Inflammatory macrophage treated with lipopolysaccharide for 1 hour (primary cell): ENCODE data around the gene INKA1.
A peak's percentile ranks its signal among the peaks of the same experiment; 100 is the strongest.
"Not testable (repeated sequence)": the region's sequence is repeated elsewhere in the genome, so short reads cannot be mapped to it uniquely, and the experiment has no call there.

ENCODE experiments used
- DNase-seq, 2 donors: peaks; one replicate each; pipeline ENCODE4 v3.0.0-alpha.2; 2020 to 2022

The INKA1 gene

GRCh38 chr3:49802719-49803464, at the start of gene INKA1:
Gene INKA1 (plus strand): TSS chr3:49803261. CDS start chr3:49803393, 132 bp downstream.
- DNase-seq: peak; percentile 72 to 91

DNA sequence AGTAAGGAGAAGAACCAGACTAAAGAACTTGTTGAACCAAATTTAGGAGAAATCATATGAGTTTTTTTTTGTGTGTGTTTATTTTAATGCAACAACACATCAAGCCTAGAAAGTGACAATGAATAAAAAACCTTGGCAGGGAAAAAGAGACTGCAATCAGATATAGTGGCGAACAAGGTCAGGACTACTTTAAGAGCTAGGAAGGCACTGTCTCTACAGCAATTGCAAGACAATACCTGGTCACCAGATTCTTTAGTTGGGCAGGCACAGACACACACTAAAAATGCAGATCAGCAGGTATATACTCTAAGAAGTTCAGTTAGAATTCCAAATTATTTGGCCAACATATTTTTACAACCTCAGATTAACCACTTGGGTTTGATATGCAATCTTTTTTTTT, 48.5 kb upstream of the INKA1 start:
- DNase-seq: no peak

- no peak for DNase-seq
Measured at GRCh38 chr3:49756036-49756435, 47.0 kb upstream of the INKA1 start.

DNA sequence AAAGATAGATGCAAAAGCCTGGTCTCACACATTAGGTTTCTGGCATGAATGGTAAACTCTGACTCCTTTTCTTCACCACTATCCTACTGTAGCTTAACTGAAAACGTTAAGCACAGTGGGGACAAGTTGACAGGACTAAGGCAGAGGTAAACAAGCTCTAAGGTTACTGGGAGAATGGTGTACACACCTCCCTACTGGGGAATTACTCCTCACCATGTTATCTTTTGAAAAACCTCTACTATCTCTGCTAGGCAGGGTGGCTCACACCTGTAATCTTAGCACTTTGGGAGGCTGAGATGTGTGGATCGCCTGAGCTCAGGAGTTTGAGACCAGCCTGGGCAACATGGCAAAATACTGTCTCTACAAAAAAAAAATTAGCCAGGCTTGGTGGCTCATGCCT, 45.9 kb upstream of the INKA1 start:
- DNase-seq: no peak

DNA sequence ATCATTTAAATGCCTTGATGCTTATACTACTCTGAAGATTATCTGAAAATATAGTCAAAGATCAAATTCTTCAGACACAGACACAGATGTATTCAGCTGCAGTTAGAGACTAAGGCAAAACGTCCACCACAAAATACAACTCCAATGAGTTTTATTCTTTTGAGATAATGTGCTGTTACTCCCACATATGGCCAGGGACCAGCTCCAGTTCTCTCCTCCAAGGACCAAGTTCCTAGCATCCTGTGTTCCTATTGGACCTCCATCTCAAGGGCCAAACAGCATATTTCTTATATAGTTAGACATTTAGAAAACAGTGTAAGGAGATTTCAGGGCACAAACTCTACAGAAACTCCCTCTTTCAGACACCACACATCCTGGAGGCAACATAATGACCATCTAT, 43.8 kb upstream of the INKA1 start:
- no peak for DNase-seq

DNA sequence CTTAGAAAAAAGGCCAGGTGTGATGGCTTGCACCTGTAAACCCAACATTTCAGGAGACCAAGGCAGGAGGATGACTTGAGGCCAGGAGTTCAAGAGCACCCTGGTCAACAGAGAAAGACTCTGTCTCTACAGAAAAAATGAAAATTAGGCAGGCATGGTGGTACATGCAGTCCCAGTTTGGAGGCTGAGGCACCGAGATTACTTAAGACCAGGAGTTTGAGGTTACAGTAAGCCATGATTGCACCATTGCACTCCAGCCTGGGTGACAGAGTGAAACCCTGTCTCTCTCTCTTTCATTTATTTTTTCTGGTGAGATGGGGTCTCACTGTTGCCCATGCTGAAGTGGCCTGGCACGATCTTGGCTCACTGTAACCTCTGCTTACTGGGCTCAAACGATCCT, 41.4 kb upstream of the INKA1 start:
- DNase-seq: no peak

DNA sequence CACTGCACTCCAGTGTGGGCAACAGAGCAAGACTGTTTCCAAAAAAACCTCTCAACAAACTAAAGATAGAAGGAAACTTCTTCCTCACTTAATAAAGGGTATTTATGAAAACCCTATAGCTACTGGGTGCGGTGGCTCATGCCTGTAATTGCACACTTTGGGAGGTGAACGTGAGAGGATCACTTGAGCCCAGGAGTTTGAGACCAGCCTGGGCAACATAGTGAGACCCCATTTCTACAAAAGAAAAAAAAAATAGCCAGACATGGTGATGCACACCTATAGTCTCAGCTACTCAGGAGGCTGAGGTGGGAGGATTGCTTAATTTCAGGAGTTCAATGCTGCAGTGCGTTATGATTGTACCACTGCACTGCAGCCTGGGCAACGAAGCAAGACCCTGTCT, 39.1 kb upstream of the INKA1 start:
- no peak for DNase-seq

GRCh38 chr3:49769286-49769915, 33.7 kb upstream of the INKA1 start:
- no peak for DNase-seq

DNA sequence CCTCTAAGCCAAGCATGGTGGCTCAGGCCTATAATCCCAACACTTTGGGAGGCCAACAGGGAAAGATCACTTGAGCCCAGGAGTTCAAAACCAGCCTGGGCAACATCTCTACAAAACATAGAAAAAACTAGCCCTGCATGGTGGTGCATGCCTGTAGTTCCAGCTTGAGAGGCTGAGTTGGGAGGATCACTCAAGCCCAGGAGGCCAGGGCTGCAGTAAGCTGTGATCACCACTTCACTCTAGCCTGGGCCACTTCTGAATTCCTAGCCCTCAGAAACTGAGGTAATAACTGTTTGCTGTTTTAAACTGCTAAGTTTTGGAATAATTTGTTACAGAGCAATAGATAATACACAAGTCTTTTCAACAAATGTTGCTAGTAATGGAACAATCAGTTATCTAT, 33.1 kb upstream of the INKA1 start:
- no peak for DNase-seq

DNA sequence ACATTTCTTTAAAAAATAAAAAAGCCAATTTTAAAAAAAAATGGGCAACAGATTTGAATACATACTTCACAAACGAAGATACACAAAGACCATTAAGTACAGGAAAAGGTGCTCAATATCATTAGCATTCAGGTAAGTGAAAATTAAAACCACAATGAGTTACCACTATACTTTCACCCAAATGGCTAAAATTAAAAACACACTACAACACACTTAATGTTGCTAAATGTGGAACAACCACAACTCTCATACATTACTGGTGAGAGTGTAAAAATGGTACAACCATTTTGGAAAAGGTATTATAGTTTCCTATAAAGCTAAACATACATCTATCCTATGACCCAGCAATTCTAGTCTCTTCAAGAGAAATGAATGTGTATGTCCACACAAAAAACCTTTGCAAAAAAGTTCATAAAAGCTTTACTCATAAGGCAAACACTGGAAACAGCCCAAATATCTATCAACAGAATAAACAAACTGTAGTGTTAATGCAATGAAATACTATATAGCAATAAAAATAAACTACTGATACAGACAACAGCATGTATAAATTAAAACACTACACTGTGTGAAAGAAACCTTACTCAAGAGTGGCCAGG, 31.6 kb upstream of the INKA1 start:
- no peak for DNase-seq

DNA sequence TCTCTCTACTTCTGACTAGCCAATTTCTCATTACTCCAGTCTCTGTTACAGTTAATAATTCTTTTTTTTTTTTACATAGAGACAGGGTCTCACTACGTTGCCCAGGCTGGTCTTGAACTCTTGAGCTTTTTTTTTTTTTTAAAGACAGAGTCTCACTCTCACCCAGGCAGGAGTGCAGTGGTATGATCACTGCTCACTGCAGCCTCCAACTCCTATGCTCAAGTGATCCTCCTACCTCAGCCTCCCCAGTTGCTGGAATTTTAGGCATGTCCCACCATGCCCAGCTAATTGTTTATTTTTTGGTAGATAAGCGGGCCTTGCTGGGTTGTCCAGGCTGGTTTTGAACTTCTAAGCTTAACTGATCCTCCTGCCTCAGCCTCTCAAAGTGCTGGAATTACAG, 30.4 kb upstream of the INKA1 start:
- DNase-seq: no peak

DNA sequence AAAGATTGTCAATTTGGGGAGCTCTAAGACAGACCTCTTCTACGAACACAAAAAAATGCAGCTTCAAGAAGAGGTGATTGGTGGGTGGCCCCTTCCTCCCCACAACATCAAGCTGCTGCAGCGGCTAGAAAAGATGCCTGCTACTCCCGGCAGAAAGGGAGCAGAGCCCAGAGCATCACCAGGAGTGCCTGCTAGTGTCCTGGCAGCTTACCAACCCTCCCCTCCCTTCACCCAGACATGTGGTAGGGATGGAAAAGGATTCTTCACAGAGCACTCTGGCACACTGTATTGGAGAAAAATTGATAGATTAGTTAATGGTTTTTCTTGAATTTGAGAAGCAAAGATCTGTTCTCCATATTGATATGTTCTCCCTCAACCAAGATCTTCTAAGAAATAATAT, 27.5 kb upstream of the INKA1 start:
- DNase-seq: no peak

GRCh38 chr3:49776101-49776500, 27.0 kb upstream of the INKA1 start:
- DNase-seq: not testable (repeated sequence)

DNA sequence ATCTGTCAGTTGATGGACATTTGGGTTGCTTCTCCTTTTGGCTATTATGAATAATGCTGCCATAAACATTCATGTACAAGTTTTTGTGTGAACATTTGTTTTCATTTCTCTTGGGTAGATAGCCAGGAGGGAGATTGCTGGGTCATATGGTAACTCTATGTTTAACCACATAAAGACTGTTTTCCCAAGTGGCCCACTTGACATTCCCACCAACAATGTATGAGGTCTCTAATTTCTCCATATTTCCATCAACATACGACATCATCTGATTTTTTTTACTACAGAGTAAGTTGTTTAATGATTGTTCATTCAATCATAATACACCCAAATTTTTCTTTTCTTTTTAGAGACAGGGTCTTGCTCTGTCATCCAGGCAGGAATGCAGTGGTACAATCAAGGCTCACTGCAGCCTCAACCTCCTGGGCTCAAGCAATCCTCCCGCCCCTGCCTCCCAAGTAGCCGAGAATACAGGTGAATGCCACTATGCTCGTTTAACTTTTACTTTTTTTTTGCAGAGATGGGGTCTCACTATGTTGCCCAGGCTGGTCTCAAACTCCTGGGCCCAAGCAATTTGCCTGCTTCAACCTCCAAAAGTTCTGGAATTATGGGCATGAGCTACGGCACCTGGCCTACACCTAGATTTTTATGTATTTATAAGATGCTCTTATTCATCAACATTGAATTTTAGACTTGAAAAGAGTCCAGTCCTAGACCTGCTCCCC, 23.5 kb upstream of the INKA1 start:
- DNase-seq: no peak

DNA sequence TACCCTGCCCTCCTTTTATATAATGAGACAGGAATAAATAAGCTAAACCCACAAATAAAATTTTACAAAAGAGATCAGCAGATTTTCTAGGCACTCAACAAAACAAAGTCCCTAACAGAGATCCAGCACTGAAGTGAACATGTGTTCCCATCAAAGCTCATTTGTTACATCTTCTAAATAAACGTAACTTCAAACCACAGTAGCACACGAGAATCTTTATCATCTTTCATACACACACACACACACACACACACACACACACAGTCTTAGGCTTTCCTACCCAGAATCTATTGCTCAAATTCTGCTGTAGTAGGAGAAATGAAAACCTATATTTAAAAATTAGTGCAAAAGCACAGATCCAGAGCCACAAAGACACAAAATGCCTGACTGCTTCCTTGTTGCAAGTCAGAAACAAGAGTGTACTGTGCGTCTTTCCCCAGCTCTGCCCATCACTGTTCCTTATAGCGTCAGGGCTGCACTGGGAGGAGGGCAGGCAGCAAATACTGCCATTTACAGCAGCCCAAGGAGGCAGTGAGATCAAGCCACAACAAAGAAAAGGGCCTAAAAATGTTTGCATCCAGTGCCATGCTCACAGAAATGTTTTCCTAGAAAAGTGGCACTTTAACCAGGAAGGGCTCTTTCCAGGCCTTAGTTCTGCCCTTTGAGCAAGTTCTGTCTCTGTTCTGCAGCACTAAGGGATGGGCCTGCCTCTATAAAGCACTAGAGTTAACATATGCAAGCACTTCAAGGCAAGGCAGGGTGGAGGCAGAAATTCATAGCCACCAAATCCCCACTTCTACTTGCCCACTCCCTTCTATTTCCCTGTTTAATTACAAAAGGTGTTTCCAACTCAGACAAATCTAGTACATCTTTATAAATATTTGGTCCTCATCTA, 22.7 kb upstream of the INKA1 start:
- no peak for DNase-seq

- DNase-seq: not testable (repeated sequence)
Measured at GRCh38 chr3:49780975-49781365, 22.1 kb upstream of the INKA1 start.

DNA sequence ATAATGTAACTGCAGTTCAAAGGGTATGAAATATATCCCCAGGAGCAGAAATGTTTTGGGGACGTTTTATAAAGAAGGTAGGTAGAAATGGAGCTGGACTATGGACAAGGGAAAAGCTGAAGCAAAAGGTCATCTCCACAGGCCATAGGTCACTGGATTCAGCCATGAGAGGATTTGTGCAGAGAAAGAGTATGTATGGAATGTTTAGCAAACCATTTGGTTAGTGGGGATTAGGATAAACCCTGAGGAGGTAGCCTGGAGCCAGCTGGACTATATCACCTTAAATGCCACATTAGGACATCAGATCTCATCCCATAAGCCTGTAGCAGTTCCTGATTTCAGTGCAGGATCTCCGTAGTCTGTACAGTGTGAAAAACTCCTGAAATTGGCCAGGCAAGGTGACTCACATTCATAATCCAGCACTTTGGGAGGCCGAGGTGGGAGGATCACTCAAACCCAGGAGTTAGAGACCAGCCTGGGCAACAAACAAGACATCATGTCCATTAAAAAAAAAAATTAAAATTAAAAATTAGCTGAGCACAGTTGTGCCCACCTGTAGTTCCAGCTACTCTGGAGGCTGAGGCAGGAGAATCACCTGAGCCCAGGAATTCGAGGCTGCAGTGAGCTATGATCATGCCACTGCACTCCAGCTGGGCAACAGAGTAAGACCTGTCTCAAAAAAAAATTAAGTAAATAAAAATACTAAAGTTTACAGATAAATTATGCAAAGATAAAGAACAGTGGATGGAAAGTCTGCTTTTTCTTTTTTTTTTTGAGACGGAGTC, 21.5 kb upstream of the INKA1 start:
- no peak for DNase-seq

GRCh38 chr3:49782277-49782676, 20.8 kb upstream of the INKA1 start:
- not testable (repeated sequence) for DNase-seq

GRCh38 chr3:49785565-49786356, 17.3 kb upstream of the INKA1 start:
- peak; percentile 8 to 19 for DNase-seq

- peak; percentile 100 for DNase-seq
Measured at GRCh38 chr3:49786357-49787181, 16.5 kb upstream of the INKA1 start, which contains the start of gene IP6K1. Gene IP6K1 (minus strand): TSS chr3:49786542. CDS start chr3:49748040, 38,502 bp downstream.
